Chondrocyte (in vitro differentiated cells): Measurements from ENCODE around the gene WBP4. TPM values are rescaled to one million over a fixed set of nuclear protein-coding genes. Genes with fewer than 3 reads are reported as not detected.
A peak's percentile ranks its signal among the peaks of the same experiment; 100 is the strongest.
"Not testable (repeated sequence)": the region's sequence is repeated elsewhere in the genome, so short reads cannot be mapped to it uniquely, and the experiment has no call there.

Experiments
- DNase-seq: peaks from one replicate; pipeline ENCODE4 v3.0.0; 2021; ENCODE audit warnings: mixed read lengths, low spot score
- H3K27ac Mint-ChIP-seq: one replicate; pipeline ENCODE4 v1.8.0; 2021; ENCODE audit warnings: mild to moderate bottlenecking, moderate library complexity, mixed read lengths; ENCODE audit not compliant: unreplicated experiment
- H3K27me3 Mint-ChIP-seq: 2 replicates; pipeline ENCODE4 v1.8.0; 2021; ENCODE audit warnings: low read depth, mixed read lengths
- H3K36me3 Mint-ChIP-seq: 2 replicates; pipeline ENCODE4 v1.8.0; 2021; ENCODE audit warnings: low read depth, mixed read lengths
- H3K4me1 Mint-ChIP-seq: 2 replicates; pipeline ENCODE4 v1.8.0; 2021; ENCODE audit warnings: low read depth, mild to moderate bottlenecking, mixed read lengths
- H3K4me3 Mint-ChIP-seq: one replicate; pipeline ENCODE4 v1.8.0; 2021; ENCODE audit warnings: mild to moderate bottlenecking, moderate library complexity, mixed read lengths; ENCODE audit not compliant: unreplicated experiment
- H3K9me3 Mint-ChIP-seq: 2 replicates; pipeline ENCODE4 v1.8.0; 2021; ENCODE audit warnings: low read depth, mixed read lengths
- total RNA-seq: library from RNA; stranded (reverse); gene quantifications from 3 replicates; pipeline ENCODE4 v1.2.1, GENCODE V29; 2021
- TF ChIP-seq, protein P1 (sequence below): fragments of 200-600 bp; sonication (generic); IDR thresholded peaks from 2 replicates; pipeline ENCODE4 v1.5.0; 2021; ENCODE audit warnings: antibody characterized with exemption, mild to moderate bottlenecking, moderate library complexity

WBP4 gene
- total RNA-seq, 1 donor from 2014 or later, result 5.8 TPM

DNA sequence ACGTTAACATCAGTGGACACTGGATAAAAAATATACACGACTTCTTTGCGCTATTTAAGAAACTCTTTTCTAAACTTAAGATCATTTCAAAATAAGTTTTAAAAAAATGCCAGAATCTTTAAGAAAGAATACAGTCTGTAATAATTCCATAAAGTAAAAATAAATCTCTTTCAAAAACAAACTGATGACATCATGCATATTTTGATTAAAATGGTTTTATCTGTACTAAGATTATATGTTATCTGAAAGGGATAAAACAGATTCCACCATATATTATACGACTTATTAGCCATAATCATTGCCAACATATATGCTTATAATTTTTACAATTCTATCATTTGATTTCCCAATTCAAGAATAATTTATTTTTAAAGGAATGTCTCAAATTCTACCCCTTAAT lies 26.9 kb upstream of the WBP4 start:
- no peak for DNase-seq
- Mint-ChIP-seq H3K27ac (no peak overlapping the region), H3K4me1 (peaks cover 5% of the 10 kb centered on the region), H3K27me3 (no peaks in the 10 kb centered on the region), H3K9me3 (no peaks in the 10 kb centered on the region), H3K4me3 (no peak overlapping the region), H3K36me3 (no peaks in the 10 kb centered on the region)
- TF ChIP-seq, protein P1, sequence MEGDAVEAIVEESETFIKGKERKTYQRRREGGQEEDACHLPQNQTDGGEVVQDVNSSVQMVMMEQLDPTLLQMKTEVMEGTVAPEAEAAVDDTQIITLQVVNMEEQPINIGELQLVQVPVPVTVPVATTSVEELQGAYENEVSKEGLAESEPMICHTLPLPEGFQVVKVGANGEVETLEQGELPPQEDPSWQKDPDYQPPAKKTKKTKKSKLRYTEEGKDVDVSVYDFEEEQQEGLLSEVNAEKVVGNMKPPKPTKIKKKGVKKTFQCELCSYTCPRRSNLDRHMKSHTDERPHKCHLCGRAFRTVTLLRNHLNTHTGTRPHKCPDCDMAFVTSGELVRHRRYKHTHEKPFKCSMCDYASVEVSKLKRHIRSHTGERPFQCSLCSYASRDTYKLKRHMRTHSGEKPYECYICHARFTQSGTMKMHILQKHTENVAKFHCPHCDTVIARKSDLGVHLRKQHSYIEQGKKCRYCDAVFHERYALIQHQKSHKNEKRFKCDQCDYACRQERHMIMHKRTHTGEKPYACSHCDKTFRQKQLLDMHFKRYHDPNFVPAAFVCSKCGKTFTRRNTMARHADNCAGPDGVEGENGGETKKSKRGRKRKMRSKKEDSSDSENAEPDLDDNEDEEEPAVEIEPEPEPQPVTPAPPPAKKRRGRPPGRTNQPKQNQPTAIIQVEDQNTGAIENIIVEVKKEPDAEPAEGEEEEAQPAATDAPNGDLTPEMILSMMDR, result no peak

DNA sequence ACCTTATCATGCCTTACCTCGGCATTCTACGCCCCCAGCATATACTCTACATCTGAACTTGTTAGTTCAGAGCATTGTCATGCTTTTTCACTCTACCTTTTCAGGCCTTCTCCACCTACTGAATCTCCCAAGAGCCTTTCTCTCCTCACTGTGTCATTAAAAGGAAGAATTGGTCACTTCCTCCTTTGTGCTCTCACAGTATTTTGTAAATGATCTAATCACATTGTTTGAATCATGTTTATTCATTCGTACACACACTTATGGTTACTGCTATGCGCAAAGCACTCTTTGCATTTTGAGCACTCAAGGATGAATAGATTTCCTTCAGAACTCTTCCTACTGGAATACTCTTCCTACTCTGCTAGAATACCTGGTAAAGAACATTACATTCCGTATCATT lies 26.4 kb upstream of the WBP4 start:
- H3K9me3 Mint-ChIP-seq, result no peaks in the 10 kb centered on the region
- no peak overlapping the region for H3K27ac Mint-ChIP-seq
- DNase-seq, result no peak
- H3K4me3 Mint-ChIP-seq, result no peak overlapping the region
- no peaks in the 10 kb centered on the region for H3K27me3 Mint-ChIP-seq
- TF ChIP-seq, protein P1, result no peak
- H3K36me3 Mint-ChIP-seq, result no peaks in the 10 kb centered on the region
- peaks cover 8% of the 10 kb centered on the region for H3K4me1 Mint-ChIP-seq

DNA sequence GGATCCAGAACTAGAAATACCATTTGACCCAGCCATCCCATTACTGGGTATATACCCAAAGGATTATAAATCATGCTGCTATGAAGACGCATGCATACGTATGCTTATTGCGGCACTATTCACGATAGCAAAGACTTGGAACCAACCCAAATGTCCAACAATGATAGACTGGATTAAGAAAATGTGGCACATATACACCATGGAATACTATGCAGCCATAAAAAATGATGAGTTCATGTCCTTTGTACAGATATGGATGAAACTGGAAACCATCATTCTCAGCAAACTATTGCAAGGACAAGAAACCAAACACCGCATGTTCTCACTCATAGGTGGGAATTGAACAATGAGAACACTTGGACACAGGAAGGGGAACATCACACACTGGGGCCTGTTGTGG lies 24.8 kb upstream of the WBP4 start:
- DNase-seq, H3K4me3 Mint-ChIP-seq, H3K36me3 Mint-ChIP-seq, H3K27ac Mint-ChIP-seq, H3K9me3 Mint-ChIP-seq, H3K27me3 Mint-ChIP-seq: not testable (repeated sequence)
- peaks cover 20% of the 10 kb centered on the region for H3K4me1 Mint-ChIP-seq

DNA sequence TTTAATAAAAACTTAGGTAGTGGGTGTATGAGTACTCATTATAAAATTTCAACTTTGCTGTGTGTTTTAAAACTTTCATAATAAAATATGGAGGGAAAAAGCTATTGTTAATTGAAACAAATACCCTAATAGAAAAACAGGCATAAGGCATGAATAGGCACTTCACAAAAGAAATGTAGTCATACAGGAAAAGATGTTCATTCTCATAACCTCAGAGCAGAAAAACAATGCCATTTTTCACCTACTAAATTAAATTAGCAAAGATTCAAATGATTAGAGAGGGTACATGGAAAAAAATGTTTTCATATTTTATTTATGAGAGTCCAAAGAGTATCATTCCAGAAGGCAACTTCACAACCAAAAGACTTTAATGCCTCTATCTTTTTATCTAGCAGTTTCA lies 21.6 kb upstream of the WBP4 start:
- no peak overlapping the region for H3K27ac Mint-ChIP-seq
- H3K9me3 Mint-ChIP-seq, result no peaks in the 10 kb centered on the region
- TF ChIP-seq, protein P1, result no peak
- no peak for DNase-seq
- H3K27me3 Mint-ChIP-seq, result no peaks in the 10 kb centered on the region
- H3K4me1 Mint-ChIP-seq, result peaks cover 21% of the 10 kb centered on the region
- H3K4me3 Mint-ChIP-seq, result no peak overlapping the region
- no peaks in the 10 kb centered on the region for H3K36me3 Mint-ChIP-seq

DNA sequence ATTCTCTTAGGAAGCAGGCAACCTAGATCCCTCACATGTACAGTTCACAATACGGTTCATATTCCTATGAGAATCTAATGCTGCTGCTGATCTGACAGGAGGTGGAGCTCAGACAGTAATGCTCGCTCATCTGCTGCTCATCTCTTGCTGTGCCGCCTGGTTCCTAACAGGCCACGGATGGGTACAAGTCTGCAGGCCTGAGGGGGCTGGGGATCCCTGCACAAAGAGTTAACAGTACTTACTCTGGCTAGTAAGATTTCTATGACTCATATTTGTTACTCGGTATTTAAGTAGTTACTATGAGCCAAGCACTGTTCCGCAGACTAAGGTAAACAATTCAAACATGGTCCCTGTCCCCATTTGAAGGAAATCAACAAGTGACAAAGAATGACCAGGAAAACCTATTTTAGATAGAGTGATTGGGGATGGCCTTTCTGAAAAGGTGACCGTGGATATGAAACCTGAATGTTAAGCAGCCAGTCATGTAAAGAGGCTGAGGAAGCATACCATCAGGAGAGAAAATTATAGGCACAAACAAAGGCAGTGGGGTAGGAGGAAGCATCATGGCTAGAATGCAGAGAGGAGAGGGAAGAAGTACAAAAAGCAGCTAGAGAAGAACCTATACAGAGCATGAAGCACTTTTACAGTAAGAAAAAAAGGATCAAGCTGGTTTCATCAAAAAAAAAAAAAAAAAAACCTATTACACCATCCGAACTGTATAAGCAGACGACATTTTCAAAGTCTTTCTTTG lies 20.6 kb upstream of the WBP4 start:
- Mint-ChIP-seq H3K4me1 (peaks cover 17% of the 10 kb centered on the region), H3K27ac (peak overlapping the region; percentile 57), H3K9me3 (peaks cover 6% of the 10 kb centered on the region), H3K27me3 (no peaks in the 10 kb centered on the region), H3K36me3 (peaks cover 3% of the 10 kb centered on the region), H3K4me3 (no peak overlapping the region)
- DNase-seq, result no peak
- TF ChIP-seq, protein P1, result no peak

DNA sequence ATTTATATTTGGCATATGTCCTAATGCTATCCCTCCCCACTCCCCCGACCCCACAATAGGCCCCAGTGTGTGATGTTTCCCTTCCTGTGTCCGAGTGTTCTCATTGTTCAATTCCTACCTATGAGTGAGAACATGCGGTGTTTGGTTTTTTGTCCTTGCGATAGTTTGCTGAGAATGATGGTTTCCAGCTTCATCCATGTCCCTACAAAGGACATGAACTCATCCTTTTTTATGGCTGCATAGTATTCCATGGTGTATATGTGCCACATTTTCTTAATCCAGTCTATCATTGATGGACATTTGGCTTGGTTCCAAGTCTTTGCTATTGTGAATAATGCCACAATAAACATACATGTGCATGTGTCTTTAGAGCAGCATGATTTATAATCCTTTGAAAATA lies 18.9 kb upstream of the WBP4 start:
- Mint-ChIP-seq H3K9me3 (peaks cover 11% of the 10 kb centered on the region), H3K4me1 (peaks cover 17% of the 10 kb centered on the region)
- H3K4me3 Mint-ChIP-seq, H3K27ac Mint-ChIP-seq, DNase-seq, H3K27me3 Mint-ChIP-seq, H3K36me3 Mint-ChIP-seq: not testable (repeated sequence)
